IPS-18c (cell line): ENCODE results near the gene TBC1D22A.

ENCODE experiments used
- H3K4me3 ChIP-seq: 2 replicates; pipeline ENCODE4 v1.7.0; 2013; ENCODE audit warnings: low read depth, mild to moderate bottlenecking, low read length, moderate library complexity; ENCODE audit not compliant: insufficient read depth
- H3K9me3 ChIP-seq: one replicate; pipeline ENCODE4 v1.6.1; 2013; ENCODE audit warnings: mild to moderate bottlenecking, low read length, moderate library complexity; ENCODE audit not compliant: control insufficient read depth, insufficient read depth

Gene TBC1D22A

DNA sequence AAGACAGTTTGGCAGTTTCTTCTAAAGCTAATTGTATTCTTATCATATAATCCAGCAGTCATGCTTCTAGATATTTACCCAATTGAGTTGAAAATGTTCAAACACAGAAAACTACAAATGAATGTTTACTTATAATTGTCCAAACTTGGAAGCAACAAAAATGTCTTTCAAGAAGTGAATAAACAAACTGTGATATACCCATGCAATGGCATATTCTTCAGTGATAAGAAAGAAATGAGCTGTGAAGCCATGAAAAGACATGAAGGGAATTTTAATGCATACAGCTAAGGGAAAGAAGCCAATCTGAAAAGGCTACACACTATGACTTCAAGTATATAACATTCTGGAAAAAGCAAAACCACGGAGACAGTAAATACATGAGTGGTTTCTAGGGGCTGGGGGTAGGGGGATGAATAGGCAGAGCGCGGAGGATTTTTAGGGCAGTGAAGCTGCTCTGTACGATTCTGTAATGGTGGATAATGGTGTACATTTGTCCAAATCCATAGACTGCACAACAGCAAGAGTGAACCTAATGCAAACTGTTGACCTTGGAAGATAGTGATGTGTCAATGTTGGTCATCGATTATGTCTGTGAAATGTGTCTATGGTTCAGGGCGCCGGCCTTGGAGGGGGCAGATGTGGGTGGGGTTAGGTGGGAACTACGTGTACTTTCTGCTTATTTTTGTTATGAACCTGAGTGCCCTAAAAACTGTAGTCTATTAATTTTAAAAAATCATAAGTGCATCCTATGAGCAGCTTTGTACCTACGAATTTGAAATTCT is 424.9 kb downstream of the TBC1D22A start:
- H3K9me3 ChIP-seq = peaks cover 2% of the 10 kb centered on the region

GRCh38 chr22:47188261-47189055 is 426.0 kb downstream of the TBC1D22A start:
- no peak overlapping the region for H3K4me3 ChIP-seq

More for the DNA sequence above, 424.9 kb downstream of the TBC1D22A start:
- H3K4me3 ChIP-seq = no peak overlapping the region

GRCh38 chr22:47189056-47189916 is 426.8 kb downstream of the TBC1D22A start:
- Histone ChIP-seq H3K9me3 (peaks cover 2% of the 10 kb centered on the region), H3K4me3 (no peak overlapping the region)

More at GRCh38 chr22:47188261-47189055, 426.0 kb downstream of the TBC1D22A start:
- H3K9me3 ChIP-seq = peaks cover 2% of the 10 kb centered on the region

DNA sequence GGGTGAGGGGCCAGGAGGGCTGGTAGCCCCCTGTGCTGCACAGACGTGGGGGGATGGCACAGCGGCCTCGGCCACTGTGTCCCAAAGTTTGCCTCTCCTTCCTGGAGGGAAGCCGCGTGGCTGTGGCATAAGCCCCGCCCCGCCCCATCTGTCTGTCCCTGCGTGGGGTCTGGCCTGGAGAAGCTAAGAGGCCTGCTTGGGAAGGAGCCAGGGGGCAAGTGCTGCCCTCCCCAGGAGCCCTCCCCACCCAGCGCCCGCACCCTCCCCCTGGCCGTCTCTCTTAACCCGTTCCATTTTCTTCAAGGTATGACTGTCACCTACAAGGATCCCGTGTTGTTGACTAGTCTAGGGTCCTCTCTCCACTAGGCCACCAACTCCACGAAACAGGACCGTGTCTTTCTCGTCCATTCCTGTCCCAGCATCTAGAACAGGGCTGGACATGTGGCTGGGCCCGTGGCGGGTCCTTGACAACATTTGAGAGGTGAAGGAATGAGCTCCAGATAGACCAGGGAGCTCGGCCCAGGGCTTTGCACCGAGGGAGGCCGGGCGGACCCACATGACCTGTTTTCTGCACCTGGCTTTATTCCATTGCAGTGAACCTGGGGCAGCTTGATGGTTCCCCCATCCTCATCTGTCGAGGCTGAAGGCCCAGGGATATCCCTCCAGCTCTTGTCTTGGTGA is 428.0 kb downstream of the TBC1D22A start:
- Histone ChIP-seq H3K9me3 (peaks cover 2% of the 10 kb centered on the region), H3K4me3 (no peak overlapping the region)

DNA sequence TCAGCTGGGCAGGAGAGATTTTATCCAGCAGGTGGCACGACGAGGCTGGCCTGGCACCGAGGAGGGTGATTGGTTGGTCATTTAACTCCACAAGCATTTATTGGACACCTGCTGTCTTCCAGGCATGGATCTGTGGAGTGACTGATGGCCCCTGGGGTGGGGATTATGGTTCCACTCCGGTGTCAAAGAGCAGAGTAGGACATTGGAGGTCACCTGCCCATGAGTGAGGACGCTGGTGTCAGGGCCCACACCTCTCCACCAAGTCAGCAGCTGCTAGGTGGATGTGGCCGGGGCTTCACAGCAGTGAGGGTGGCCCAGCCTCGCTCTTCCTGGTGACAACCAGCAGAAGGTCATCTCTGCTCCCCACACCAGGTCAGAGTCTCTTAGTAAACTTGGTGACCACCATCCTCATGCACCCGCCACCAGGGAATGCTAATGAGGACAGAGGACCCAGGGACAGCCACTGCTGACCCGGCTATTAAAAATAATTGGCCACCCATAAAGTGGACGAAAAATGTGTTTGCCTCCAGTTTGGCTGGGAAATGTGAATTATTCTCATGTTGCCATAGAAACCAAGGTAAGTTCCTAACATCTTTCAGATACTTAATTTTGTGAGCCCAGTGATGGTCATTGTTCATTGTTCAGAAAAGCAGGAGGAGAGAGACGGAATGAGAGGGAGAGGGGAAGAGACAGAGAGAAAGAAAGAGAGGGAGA is 428.7 kb downstream of the TBC1D22A start:
- no peak overlapping the region for H3K4me3 ChIP-seq
- H3K9me3 ChIP-seq = peaks cover 2% of the 10 kb centered on the region

DNA sequence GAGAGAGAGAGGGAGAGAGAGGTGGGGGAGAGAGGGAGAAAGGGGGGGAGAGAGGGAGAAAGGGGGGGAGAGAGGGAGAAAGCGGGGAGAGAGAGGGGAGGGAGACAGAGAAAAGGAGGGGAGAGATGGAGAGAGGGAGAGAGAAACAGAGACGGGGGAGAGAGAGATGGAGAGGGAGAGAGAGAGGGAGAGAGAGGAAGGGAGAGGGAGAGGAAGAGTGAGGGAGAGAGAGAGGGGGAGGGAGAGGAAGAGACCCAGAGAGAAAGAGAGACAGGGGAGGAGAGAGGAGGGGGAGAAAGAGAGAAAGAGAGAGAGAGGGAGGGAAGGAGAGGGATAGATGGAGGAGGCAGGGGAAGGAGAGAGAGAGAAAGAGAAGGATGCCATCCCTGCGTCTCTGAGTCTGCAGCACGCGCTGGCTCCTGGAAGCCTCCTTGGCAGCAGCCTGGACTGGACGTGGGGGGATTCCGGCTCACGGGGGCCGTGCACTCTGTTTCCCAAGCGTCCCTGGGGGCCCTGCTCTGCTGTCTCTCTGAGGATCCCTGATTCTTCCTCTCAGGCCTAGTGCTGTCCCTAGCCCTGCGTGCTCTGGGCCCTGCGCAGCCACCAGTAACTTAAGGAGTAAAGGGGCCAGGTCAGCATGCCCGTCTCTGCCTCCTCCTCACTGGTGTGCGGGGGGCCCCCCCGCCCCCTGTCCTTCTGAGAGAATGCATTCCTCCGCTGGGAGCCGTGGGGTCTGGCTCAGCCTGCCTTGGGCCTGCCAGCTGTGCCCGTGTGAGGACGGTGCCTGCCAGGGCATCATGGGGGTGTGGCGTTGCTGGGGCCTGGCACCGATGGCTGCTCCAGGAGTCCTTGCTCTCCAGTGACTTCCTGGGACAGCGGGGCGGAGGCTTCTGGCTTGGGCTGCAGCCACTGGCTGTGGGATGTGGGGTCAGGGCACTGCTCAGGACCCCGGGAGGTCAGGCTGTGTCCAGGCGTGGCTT is 429.5 kb downstream of the TBC1D22A start:
- Histone ChIP-seq H3K4me3 (no peak overlapping the region), H3K9me3 (peaks cover 2% of the 10 kb centered on the region)

- Histone ChIP-seq H3K9me3 (peaks cover 2% of the 10 kb centered on the region), H3K4me3 (no peak overlapping the region)
Observed at GRCh38 chr22:47192651-47193437, 430.4 kb downstream of the TBC1D22A start.

DNA sequence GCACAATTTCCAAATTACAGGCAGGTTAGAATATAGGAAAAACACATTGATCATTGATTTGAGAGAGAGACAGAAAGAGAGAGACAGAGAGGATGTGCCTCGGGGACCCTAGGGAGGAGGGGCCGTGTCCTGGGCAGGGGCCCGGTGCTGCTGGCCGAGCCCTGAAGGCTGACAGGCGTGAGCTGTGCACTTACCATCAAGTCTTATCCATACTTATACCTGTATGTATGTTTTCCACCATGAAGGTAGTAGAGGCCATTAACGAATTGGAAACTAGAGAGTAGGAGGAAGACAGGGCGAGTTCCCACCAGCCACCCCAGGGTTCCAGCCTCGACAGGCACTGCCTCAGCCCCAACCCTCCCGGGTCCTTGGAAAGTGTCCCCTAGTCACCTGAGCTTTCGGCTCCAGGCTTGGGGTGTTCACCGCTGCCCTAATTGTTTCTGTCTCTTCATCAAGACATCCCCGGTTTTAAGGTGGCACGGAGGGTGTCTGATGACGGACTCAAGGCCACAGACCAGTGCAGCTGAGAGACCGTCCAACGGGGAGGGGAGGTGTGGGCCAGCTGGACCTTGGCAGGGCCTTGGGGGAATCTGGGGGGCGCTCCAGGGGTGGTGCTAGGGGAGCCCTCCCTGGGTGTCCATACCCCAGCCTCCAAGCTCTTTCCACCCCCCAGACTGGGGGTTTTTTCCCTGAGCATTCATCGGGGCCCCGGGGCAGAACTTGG is 431.3 kb downstream of the TBC1D22A start:
- no peak overlapping the region for H3K4me3 ChIP-seq
- peaks cover 6% of the 10 kb centered on the region for H3K9me3 ChIP-seq

DNA sequence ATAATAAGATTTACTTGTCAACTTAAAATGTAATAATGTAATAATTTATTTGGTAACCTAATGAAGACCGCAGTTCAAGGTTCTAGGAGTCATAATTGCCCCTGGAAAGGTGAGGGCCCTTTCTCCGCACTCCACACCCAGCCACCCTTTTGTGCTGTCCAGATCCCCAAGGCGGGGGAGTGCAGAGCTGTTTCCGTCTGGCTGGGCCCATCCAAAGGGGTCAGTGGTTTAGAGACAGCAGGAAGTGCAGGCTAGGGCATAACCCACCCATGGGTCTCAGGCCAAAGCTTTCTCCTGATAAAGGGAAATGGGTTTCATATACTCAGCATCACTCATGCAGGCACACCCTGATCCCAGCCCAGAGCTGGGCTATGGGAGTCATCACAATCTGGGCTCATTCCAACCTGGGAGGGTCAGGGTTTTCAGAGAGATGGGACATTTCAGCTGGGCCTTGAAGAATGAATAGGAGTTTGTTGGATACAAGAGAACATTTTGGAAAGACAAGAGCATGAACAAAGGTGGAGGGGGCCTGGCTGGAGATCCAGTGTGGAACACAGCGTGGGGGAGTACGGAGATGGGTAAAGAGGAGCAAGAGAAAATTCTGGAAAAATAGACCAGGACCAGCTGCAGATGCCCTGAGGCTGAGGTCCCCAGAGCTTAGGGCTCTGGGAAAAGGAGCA is 432.2 kb downstream of the TBC1D22A start:
- H3K9me3 ChIP-seq = peaks cover 8% of the 10 kb centered on the region
- no peak overlapping the region for H3K4me3 ChIP-seq

- peaks cover 6% of the 10 kb centered on the region for H3K9me3 ChIP-seq
- no peak overlapping the region for H3K4me3 ChIP-seq
Observed at GRCh38 chr22:47195156-47195483, 432.7 kb downstream of the TBC1D22A start.

DNA sequence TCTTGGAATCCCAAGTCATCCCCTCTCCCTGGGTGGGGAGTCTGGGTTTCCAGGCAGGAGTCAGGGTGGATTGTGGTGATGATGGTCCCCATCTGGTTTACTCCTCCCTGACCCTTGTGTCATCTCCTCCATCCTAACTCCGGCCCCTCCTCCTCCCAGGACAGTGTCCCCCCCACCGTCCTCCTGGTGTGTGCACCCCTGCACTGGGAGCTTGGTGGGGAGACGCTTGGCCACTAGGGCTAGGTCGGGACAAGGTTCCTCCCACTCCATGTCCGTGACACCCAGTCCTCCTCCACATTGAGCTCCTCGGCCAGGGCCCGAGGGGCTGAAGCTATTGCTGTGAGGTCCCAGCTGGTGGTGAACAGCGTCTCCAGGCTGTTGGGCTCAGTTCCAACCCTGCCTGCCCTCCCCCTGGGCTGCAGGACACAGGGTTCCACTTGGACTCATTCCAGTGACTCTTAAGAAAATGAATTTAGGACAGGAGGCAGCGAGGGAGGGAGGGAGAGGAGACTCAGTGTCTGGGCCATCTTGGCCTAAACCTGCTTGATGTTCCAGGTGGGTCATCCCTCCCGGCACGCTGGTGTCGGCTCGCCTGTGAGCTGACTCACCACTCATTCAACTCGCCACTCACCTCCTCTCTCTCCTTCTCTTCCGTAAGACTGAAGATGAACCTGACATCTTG is 433.2 kb downstream of the TBC1D22A start:
- peaks cover 7% of the 10 kb centered on the region for H3K9me3 ChIP-seq
- no peak overlapping the region for H3K4me3 ChIP-seq

GRCh38 chr22:47196166-47196849 is 433.9 kb downstream of the TBC1D22A start:
- Histone ChIP-seq H3K9me3 (peaks cover 10% of the 10 kb centered on the region), H3K4me3 (no peak overlapping the region)
